ENCODE data around the gene TSC22D1.

DNA sequence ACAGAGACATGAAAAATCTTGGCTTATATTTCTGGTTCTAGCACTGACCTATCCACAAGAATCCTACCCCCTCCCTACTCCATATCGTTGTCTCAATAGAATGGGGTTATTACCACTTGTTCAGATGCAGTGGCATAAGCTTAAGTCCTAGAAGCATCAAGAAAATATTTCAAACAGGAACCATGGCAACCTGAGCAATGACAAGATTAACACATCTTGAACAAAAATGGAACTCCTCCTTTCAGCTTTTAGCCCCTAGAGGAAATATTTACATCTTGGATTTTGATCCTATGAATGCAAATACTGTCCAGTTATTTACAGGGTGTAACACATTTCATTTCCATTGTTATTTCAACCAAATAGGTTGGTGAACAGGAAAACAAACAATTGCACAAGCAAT lies 46.1 kb upstream of the TSC22D1 start:
- TF ChIP-seq, protein P1, sequence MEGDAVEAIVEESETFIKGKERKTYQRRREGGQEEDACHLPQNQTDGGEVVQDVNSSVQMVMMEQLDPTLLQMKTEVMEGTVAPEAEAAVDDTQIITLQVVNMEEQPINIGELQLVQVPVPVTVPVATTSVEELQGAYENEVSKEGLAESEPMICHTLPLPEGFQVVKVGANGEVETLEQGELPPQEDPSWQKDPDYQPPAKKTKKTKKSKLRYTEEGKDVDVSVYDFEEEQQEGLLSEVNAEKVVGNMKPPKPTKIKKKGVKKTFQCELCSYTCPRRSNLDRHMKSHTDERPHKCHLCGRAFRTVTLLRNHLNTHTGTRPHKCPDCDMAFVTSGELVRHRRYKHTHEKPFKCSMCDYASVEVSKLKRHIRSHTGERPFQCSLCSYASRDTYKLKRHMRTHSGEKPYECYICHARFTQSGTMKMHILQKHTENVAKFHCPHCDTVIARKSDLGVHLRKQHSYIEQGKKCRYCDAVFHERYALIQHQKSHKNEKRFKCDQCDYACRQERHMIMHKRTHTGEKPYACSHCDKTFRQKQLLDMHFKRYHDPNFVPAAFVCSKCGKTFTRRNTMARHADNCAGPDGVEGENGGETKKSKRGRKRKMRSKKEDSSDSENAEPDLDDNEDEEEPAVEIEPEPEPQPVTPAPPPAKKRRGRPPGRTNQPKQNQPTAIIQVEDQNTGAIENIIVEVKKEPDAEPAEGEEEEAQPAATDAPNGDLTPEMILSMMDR (IDR thresholded peaks at IDR 0.05): no peak
- TF ChIP-seq POLR2A (IDR thresholded peaks at IDR 0.05) (no peak), POLR2AphosphoS5 (IDR thresholded peaks at IDR 0.05) (no peak)

Measured in transverse colon (tissue), 4 donors.